ENCODE data around the gene PRR19.
A peak's percentile ranks its signal among the peaks of the same experiment; 100 is the strongest.

Gene PRR19

DNA sequence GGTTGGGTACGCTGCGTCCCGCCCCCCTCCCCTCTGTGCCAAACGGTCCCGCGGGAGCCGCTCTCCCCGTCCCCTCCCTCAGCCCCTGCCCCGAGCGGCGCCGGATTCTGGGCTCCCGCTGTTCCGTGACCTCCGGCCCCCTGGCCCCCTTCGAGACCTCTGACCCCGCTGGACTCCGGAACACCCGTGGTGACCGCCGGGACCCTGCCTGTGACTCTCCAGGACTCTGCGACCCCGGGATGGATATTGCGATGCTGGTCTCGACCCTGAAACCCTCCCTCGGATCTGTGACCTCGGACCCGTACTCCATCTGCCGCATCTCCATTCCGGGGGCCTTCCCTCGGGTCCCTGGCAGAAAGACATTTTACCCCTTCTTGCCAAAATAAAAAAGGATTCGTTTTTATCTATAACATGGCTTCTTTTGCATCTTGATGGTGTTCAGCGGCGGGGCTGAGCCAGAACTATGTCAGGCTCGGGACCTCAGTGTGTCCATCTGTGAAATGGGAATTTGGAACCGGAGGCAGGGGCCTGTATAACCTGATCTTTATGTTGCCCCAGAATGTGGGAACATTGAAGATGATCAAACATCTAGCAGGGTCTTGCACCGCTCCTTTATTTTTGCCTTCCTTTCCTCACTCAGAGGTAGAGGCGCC is 22.8 kb downstream of the PRR19 start:
- ATAC-seq, result no peak
- no peak for TF ChIP-seq BACH2 (CRISPR knock-in tag; IDR thresholded peaks at IDR 0.05; ENCODE audit: borderline replicate concordance)
- TF ChIP-seq GLIS3 (CRISPR knock-in tag; IDR thresholded peaks at IDR 0.05), result no peak
- TF ChIP-seq RARB (CRISPR knock-in tag; IDR thresholded peaks at IDR 0.05), result no peak
- TF ChIP-seq POU6F1 (CRISPR knock-in tag; IDR thresholded peaks at IDR 0.05; ENCODE audit: borderline replicate concordance, low read depth), result no peak
- no peak for TF ChIP-seq PPARA (CRISPR knock-in tag; IDR thresholded peaks at IDR 0.05; ENCODE audit: borderline replicate concordance)
- TF ChIP-seq CSRNP3 (CRISPR knock-in tag; IDR thresholded peaks at IDR 0.05), result peak; percentile 76; the same call in 1 of the 2 replicates
- no peak for TF ChIP-seq PATZ1 (CRISPR knock-in tag; IDR thresholded peaks at IDR 0.05; ENCODE audit: borderline replicate concordance)

GRCh38 chr19:42325308-42325895 is 23.5 kb downstream of the PRR19 start, which contains the start of gene MEGF8:
Gene MEGF8 (plus strand): TSS chr19:42325635. CDS start chr19:42326244, 609 bp downstream.
- peak; percentile 99 for ATAC-seq
- TF ChIP-seq ZNF565 (CRISPR knock-in tag; conservative IDR thresholded peaks at IDR 0.05; ENCODE audit: low read depth), result no peak
- TF ChIP-seq ARNTL (CRISPR knock-in tag; IDR thresholded peaks at IDR 0.05; ENCODE audit: borderline replicate concordance, low read depth), result no peak
- TF ChIP-seq ZFP3 (CRISPR knock-in tag; IDR thresholded peaks at IDR 0.05), result no peak
- TF ChIP-seq, protein P1, sequence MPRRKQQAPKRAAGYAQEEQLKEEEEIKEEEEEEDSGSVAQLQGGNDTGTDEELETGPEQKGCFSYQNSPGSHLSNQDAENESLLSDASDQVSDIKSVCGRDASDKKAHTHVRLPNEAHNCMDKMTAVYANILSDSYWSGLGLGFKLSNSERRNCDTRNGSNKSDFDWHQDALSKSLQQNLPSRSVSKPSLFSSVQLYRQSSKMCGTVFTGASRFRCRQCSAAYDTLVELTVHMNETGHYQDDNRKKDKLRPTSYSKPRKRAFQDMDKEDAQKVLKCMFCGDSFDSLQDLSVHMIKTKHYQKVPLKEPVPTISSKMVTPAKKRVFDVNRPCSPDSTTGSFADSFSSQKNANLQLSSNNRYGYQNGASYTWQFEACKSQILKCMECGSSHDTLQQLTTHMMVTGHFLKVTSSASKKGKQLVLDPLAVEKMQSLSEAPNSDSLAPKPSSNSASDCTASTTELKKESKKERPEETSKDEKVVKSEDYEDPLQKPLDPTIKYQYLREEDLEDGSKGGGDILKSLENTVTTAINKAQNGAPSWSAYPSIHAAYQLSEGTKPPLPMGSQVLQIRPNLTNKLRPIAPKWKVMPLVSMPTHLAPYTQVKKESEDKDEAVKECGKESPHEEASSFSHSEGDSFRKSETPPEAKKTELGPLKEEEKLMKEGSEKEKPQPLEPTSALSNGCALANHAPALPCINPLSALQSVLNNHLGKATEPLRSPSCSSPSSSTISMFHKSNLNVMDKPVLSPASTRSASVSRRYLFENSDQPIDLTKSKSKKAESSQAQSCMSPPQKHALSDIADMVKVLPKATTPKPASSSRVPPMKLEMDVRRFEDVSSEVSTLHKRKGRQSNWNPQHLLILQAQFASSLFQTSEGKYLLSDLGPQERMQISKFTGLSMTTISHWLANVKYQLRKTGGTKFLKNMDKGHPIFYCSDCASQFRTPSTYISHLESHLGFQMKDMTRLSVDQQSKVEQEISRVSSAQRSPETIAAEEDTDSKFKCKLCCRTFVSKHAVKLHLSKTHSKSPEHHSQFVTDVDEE (CRISPR knock-in tag; IDR thresholded peaks at IDR 0.05), result 0 out of 2 replicates have a peak, but pooled peaks have one; percentile 30
- 0 out of 2 replicates have a peak, but pooled peaks have one; percentile 69 for TF ChIP-seq GLIS3 (CRISPR knock-in tag; IDR thresholded peaks at IDR 0.05)
- TF ChIP-seq ZNF70 (CRISPR knock-in tag; IDR thresholded peaks at IDR 0.05), result no peak

DNA sequence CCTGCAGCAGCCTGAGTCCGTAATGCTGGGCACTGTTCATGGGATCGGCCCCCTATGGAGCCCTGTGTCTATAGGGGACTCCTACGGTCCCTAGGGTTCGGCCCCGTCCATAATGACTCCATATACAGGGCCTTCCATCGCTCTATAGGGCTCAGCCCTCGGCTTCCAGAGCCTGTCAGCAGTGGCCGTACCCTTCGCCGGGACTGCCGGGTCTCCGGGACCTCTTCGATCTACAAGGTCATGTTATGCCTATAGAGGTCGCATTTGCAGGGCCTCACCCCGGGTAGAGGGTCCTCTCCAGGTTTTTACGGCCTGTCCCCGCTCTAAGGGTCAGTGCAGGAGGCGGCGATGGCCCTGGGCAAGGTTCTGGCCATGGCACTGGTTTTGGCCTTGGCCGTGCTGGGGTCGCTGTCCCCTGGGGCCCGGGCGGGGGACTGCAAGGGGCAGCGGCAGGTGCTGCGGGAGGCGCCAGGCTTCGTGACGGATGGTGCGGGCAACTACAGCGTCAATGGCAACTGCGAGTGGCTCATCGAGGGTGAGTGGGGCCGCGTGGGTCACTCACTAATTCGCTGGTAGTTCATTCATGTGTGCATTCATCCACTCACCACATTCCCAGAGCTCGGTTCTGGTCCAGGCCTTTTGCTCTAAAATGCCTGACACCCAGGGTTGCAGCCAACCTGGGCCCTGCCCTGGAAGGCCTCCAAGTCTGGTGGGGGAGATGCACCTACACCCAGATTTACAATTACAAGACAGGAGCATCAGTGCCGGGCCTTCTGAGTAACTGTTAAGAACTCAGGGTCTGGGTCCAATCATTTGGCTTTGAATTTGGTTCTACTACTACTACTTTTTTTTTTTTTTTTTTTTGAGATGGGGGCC is 24.2 kb downstream of the PRR19 start:
- no peak for TF ChIP-seq SNAI2 (CRISPR knock-in tag; IDR thresholded peaks at IDR 0.05)
- no peak for TF ChIP-seq ZNF565 (CRISPR knock-in tag; conservative IDR thresholded peaks at IDR 0.05; ENCODE audit: low read depth)
- TF ChIP-seq ZNF8 (CRISPR knock-in tag; IDR thresholded peaks at IDR 0.05), result no peak
- TF ChIP-seq OSR1 (CRISPR knock-in tag; IDR thresholded peaks at IDR 0.05), result no peak
- no peak for TF ChIP-seq ZFP30 (CRISPR knock-in tag; IDR thresholded peaks at IDR 0.05)
- no peak for TF ChIP-seq CSRNP3 (CRISPR knock-in tag; IDR thresholded peaks at IDR 0.05)
- no peak for TF ChIP-seq ZFP3 (CRISPR knock-in tag; IDR thresholded peaks at IDR 0.05)
- TF ChIP-seq GLIS3 (CRISPR knock-in tag; IDR thresholded peaks at IDR 0.05), result no peak
- TF ChIP-seq ZC3H10 (CRISPR knock-in tag; IDR thresholded peaks at IDR 0.05), result no peak
- no peak for TF ChIP-seq ISL1 (CRISPR knock-in tag; IDR thresholded peaks at IDR 0.05)
- no peak for TF ChIP-seq ZNF70 (CRISPR knock-in tag; IDR thresholded peaks at IDR 0.05)
- TF ChIP-seq PATZ1 (CRISPR knock-in tag; IDR thresholded peaks at IDR 0.05; ENCODE audit: borderline replicate concordance), result no peak
- TF ChIP-seq, protein P1 (CRISPR knock-in tag; IDR thresholded peaks at IDR 0.05), result no peak
- TF ChIP-seq CSDC2 (CRISPR knock-in tag; IDR thresholded peaks at IDR 0.05), result no peak
- no peak for TF ChIP-seq ESRRG (CRISPR knock-in tag; IDR thresholded peaks at IDR 0.05)
- TF ChIP-seq ARNTL (CRISPR knock-in tag; IDR thresholded peaks at IDR 0.05; ENCODE audit: borderline replicate concordance, low read depth), result no peak
- peak; percentile 56 for ATAC-seq

Measured in SK-N-SH treated with all-trans-retinoic acid at 6 μM for 48 hours (cell line).